ENCODE measurements around the gene FABP6.

DNA sequence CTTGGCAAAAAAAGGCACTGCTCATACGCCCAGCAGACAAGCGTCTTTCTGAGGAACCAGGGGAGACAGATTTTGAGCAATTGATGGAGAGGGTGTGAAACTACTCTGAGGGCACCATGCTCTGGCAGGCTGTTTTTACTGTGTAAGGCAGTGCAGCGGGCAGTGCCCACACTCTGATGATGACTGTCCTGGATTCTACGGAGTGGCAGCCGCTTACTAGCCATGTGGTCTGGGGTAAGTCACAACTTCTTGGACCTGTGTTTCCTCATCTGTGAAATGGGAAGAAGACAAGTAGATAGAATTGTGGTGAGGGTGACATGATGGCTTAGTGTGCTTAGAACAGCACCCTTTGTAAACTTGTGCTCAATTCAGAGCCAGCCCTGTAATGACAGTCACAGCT, 38.8 kb downstream of the FABP6 start:
- TF ChIP-seq KDM1A (IDR thresholded peaks at IDR 0.05; ENCODE audit: low read depth) (no peak), HOXA7 (CRISPR knock-in tag; IDR thresholded peaks at IDR 0.05) (no peak), EP300 (IDR thresholded peaks at IDR 0.05) (no peak), POLR2A (IDR thresholded peaks at IDR 0.05; ENCODE audit: low read length) (no peak), MYC (IDR thresholded peaks at IDR 0.05; ENCODE audit: borderline replicate concordance, low read length) (no peak), POLR2AphosphoS2 (conservative IDR thresholded peaks at IDR 0.05; ENCODE audit: low read length) (no peak), TP53 (CRISPR knock-in tag; IDR thresholded peaks at IDR 0.05) (no peak), RCOR1 (IDR thresholded peaks at IDR 0.05; ENCODE audit: low read depth, low read length) (no peak), HDAC2 (IDR thresholded peaks at IDR 0.05) (no peak), RAD21 (conservative IDR thresholded peaks at IDR 0.05 in 1 of 2, IDR thresholded peaks at IDR 0.05 in 1 of 2) (no peak)
- TF ChIP-seq, protein P1, sequence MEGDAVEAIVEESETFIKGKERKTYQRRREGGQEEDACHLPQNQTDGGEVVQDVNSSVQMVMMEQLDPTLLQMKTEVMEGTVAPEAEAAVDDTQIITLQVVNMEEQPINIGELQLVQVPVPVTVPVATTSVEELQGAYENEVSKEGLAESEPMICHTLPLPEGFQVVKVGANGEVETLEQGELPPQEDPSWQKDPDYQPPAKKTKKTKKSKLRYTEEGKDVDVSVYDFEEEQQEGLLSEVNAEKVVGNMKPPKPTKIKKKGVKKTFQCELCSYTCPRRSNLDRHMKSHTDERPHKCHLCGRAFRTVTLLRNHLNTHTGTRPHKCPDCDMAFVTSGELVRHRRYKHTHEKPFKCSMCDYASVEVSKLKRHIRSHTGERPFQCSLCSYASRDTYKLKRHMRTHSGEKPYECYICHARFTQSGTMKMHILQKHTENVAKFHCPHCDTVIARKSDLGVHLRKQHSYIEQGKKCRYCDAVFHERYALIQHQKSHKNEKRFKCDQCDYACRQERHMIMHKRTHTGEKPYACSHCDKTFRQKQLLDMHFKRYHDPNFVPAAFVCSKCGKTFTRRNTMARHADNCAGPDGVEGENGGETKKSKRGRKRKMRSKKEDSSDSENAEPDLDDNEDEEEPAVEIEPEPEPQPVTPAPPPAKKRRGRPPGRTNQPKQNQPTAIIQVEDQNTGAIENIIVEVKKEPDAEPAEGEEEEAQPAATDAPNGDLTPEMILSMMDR (IDR thresholded peaks at IDR 0.05), result no peak
- TF ChIP-seq, protein P2, sequence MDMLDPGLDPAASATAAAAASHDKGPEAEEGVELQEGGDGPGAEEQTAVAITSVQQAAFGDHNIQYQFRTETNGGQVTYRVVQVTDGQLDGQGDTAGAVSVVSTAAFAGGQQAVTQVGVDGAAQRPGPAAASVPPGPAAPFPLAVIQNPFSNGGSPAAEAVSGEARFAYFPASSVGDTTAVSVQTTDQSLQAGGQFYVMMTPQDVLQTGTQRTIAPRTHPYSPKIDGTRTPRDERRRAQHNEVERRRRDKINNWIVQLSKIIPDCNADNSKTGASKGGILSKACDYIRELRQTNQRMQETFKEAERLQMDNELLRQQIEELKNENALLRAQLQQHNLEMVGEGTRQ (IDR thresholded peaks at IDR 0.05), result no peak
- TF ChIP-seq, protein P3, sequence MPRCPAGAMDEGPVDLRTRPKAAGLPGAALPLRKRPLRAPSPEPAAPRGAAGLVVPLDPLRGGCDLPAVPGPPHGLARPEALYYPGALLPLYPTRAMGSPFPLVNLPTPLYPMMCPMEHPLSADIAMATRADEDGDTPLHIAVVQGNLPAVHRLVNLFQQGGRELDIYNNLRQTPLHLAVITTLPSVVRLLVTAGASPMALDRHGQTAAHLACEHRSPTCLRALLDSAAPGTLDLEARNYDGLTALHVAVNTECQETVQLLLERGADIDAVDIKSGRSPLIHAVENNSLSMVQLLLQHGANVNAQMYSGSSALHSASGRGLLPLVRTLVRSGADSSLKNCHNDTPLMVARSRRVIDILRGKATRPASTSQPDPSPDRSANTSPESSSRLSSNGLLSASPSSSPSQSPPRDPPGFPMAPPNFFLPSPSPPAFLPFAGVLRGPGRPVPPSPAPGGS (IDR thresholded peaks at IDR 0.05), result no peak

Measured in A549 (cell line).